IPS-18c (cell line): ENCODE measurements around the gene MAIP1.

Experiments used
- H3K4me3 ChIP-seq: 2 replicates; pipeline ENCODE4 v1.7.0; 2013; ENCODE audit warnings: low read depth, mild to moderate bottlenecking, low read length, moderate library complexity; ENCODE audit not compliant: insufficient read depth
- H3K9me3 ChIP-seq: one replicate; pipeline ENCODE4 v1.6.1; 2013; ENCODE audit warnings: mild to moderate bottlenecking, low read length, moderate library complexity; ENCODE audit not compliant: control insufficient read depth, insufficient read depth

Gene MAIP1

DNA sequence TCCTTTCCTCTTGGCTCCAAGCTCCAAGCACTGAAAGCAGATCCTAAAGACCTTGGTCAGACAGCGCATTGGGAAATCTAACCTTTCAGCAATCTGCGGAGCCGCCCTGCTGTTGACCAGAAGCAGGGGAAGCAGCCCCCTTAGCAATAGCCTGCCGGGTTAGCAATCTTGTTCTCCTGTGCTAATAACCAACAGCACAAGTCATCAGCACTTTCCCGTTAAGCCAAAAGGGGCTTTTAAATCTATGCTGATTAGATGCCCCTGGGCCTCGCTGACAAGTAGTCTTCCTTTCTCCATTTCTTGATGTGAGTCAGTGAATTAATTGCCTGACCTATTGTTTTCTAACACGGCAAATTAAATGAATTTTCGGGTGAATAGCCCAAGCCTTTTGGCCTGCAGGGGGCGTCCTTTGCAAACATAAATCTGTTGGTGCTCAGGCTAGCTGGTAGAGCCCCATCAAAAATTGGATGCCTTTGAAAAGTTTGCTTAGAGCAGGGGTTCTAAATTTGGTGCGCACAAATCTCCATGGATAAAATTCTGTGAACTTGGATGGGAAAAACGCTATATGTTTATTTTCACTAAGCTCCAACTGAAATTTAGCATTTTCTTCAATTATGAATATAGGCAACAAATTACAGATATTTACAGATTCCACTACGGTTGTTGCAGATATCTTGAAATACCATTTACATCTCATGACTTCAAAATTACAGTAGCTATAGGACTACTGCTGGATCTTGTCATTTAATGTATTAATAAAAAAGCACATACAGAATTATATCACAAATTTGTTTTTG lies 24.6 kb downstream of the MAIP1 start:
- Histone ChIP-seq H3K9me3 (no peaks in the 10 kb centered on the region), H3K4me3 (no peak overlapping the region)

- no peak overlapping the region for H3K4me3 ChIP-seq
- H3K9me3 ChIP-seq: no peaks in the 10 kb centered on the region
Observed at GRCh38 chr2:199982126-199982843, 26.9 kb downstream of the MAIP1 start.

- H3K9me3 ChIP-seq: no peaks in the 10 kb centered on the region
Observed at GRCh38 chr2:199983534-199983933, 28.2 kb downstream of the MAIP1 start.

GRCh38 chr2:199984159-199984558 lies 28.8 kb downstream of the MAIP1 start:
- H3K4me3 ChIP-seq: no peak overlapping the region
- H3K9me3 ChIP-seq: no peaks in the 10 kb centered on the region

More at GRCh38 chr2:199983534-199983933, 28.2 kb downstream of the MAIP1 start:
- no peak overlapping the region for H3K4me3 ChIP-seq

GRCh38 chr2:199984755-199985154 lies 29.4 kb downstream of the MAIP1 start:
- Histone ChIP-seq H3K9me3 (no peaks in the 10 kb centered on the region), H3K4me3 (no peak overlapping the region)

DNA sequence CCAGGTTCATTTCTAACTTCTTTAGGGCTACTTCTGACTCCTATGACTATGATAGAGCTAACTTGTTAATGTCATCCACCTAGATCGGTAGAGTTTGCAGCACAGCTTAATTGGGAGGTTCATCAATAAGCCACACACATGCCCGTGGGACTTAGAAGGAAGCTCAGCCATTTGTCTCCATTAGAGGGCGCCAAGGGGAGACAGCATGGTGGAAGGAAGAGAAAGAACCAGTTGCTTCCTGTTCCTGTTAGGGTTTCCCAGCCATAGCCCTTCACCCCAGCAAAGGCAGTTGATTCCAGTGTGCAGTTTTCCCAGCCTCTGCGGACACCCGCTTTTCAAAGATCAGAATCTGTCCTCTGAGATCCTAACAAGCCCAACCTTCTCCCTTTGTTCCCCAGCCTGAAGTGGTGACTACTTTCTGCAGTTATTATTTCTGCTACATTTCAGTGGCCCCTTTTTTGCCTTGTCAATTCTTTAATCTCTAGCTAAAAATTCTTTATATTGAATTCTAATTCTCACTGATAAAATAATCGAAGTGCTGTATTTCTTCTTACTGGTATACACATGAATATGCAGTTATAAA lies 30.3 kb downstream of the MAIP1 start:
- Histone ChIP-seq H3K9me3 (no peaks in the 10 kb centered on the region), H3K4me3 (no peak overlapping the region)

DNA sequence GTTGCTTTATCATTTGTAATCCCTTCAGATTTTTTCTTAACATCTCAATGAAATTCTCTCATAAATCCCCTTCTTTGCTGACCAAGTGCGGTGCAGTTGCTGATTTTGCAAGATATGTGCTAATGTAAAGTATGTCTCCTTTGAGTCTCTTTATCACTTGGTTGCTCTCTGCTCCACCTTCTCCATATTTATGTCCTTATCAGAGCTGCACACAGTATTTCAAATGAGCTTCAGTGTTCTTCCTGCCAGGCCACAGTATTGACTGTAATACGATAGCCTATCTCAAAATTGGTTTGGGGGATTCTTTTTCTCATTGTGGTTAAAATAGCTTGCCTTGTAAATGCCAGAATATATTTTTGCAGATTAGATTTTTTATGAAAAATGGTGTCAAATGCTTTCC lies 32.2 kb downstream of the MAIP1 start:
- no peak overlapping the region for H3K4me3 ChIP-seq

GRCh38 chr2:199988151-199988550 lies 32.8 kb downstream of the MAIP1 start:
- Histone ChIP-seq H3K4me3 (no peak overlapping the region), H3K9me3 (no peaks in the 10 kb centered on the region)

More for the DNA sequence above, 32.2 kb downstream of the MAIP1 start:
- no peaks in the 10 kb centered on the region for H3K9me3 ChIP-seq

GRCh38 chr2:199989822-199990221 lies 34.4 kb downstream of the MAIP1 start:
- no peak overlapping the region for H3K4me3 ChIP-seq

DNA sequence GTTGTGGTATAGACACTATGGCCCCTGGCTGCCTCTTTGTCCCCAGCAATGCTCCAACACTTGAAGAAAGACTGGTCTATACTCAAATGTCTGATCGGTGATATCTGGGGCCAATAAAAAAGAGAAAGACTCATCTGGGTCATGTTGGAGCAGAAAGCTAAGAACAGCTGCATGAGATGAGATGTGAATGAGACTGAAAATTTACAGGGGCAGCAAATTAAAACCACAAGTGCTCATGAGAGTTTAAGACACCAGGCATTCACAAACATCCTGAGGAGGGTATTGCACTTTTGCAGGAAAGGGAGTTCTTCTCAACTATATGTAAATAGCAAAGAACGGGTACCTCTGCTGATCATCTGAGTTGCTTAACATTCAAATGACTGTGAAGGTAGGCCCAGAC lies 36.3 kb downstream of the MAIP1 start:
- H3K9me3 ChIP-seq: no peaks in the 10 kb centered on the region

More at GRCh38 chr2:199989822-199990221, 34.4 kb downstream of the MAIP1 start:
- no peaks in the 10 kb centered on the region for H3K9me3 ChIP-seq

GRCh38 chr2:199992296-199992695 lies 36.9 kb downstream of the MAIP1 start:
- H3K9me3 ChIP-seq: no peaks in the 10 kb centered on the region

More for the DNA sequence above, 36.3 kb downstream of the MAIP1 start:
- no peak overlapping the region for H3K4me3 ChIP-seq

GRCh38 chr2:199994371-199994770 lies 39.0 kb downstream of the MAIP1 start:
- Histone ChIP-seq H3K9me3 (no peaks in the 10 kb centered on the region), H3K4me3 (no peak overlapping the region)

More at GRCh38 chr2:199992296-199992695, 36.9 kb downstream of the MAIP1 start:
- H3K4me3 ChIP-seq: no peak overlapping the region

GRCh38 chr2:199994896-199995295 lies 39.5 kb downstream of the MAIP1 start:
- Histone ChIP-seq H3K4me3 (no peak overlapping the region), H3K9me3 (no peaks in the 10 kb centered on the region)

DNA sequence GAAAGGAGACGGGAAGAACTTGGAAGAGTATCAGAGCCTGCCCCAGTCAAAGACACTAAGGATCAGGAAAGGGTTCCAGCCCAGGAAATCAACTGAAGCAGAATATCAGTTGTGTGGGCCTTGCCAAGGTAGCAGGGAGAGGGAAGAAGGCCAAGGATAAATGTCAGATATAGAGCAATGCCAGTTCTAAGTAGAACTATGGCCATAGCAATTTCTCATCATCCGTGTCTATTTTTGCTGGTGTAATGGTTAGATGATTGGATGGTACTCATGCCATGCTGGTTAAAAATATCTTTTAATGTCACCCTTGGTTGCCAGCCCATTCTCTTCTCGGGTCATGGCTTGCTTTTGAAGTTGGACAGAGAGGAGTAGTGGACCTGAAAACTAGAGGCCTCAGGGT lies 41.9 kb downstream of the MAIP1 start:
- Histone ChIP-seq H3K4me3 (no peak overlapping the region), H3K9me3 (no peaks in the 10 kb centered on the region)

- Histone ChIP-seq H3K4me3 (no peak overlapping the region), H3K9me3 (no peaks in the 10 kb centered on the region)
Observed at GRCh38 chr2:199999166-199999565, 43.8 kb downstream of the MAIP1 start.

DNA sequence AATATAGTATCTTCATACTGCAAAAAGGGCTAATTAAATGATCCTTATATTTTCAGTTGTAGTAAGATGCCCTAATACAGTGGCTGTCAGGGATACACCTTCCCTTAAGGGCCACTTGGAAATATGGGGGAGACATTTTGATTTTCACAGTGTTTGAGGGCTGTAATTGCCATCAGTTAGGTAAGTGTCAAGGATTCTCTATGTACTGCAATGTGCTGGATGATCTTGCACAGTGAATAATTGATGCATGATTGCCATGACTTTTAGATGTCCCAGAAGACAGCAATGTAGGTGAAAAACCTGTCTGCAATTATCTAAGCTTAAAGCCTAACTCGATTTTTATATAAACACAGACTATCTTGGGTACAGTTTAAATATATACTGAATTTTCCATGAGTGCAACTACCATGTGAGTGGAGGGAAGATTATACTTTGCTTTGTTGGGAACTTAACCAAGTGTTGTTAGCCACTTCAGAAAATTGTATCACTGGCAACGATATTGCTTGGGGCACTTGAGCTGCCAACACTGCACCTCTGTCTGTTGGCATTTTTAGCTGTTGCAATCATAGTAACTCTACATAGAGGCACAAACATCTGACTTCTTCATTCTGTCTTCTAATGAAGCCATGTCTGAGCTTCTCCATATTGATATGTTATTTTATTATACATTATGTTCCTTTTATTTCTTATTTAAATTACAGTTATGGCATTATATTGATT lies 45.2 kb downstream of the MAIP1 start:
- Histone ChIP-seq H3K9me3 (no peaks in the 10 kb centered on the region), H3K4me3 (no peak overlapping the region)

- Histone ChIP-seq H3K9me3 (no peaks in the 10 kb centered on the region), H3K4me3 (no peak overlapping the region)
Observed at GRCh38 chr2:200003444-200003843, 48.1 kb downstream of the MAIP1 start.
